ENCODE results near the gene OR5F1.

Gene OR5F1

DNA sequence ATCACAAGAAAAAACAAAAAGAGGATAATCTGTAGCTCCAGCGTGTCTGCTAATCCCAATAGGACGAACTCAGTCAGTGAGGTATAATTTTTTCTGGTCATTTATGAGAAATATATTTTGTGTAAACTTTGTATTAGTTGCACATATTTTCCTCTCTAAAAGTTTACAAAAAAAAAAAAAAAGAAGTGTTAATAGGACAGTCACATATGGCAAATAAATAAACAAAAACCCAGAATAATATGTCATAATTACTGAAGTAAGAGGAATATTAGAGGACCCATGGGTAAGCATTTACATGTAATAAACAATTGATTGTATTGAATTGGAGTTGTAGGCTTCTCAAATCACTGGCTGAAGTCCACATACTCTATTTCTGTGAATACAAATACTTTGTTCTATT is at the start of gene OR5F1:
Gene OR5F1 (minus strand): TSS at position 101 of the 400 bp plus-strand sequence. CDS start 0 bp downstream, at position 101.
- no peak for DNase-seq

DNA sequence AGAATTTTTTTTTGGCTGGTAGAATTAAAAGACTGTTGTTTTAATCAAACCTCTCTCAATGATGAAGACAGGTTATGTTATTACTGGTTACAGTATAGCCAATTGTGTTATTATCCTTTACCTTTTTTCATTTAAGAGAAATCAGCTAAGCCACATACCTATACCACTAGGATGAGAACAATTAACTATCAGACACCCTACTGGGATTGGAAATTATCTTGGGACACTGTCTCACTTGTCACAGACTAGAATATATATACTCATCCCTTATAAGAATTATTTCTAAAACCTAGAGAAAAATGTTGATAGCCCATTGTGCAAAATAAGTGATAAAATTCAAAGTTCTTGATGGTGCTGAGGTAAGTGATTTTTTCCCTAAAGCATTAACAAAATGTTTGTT is 32.9 kb upstream of the OR5F1 start, which contains the start of gene OR5AS1:
Gene OR5AS1 (plus strand): TSS at position 301 of the 400 bp plus-strand sequence. CDS start 2,765 bp downstream, outside the sequence.
- DNase-seq = no peak

DNA sequence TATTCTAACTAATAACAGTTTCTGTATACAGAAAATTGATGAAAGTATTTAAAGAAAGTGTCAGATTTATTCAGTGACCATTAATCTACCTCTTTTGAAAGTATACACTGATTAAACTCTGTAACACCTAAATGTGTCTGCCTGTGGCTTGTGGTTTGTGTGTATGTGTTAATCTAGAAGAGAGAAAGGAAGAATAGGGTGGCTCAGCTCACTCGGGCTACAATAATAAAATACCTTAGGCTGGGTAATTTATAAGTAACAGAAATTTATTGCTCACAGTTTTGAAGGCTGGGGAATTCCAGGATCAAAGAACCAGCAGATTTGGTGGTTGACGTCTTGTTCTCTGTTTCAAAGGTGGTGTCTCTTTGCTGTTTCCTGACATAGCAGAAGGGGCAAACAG is 19.4 kb upstream of the OR5F1 start:
- DNase-seq = no peak

DNA sequence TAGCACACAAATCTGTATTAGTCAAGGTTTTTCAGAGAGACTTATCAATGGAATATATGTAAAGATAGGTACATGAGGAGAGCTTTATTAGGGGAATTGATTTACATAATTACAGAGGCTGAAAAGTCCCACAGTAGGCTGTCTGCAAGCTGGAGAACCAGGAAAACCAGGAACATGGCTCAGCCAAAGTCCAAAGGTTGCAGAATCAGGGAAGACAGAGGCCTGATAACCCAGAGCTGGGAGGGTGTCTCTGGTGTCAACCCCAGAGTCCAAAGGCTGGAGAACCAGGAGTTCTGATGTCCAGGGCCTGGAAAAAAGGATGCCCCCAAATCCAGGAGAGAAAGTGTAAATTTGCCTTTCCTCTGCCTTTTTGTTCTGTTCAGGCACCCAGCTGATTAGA is 16.3 kb upstream of the OR5F1 start:
- DNase-seq = no peak

DNA sequence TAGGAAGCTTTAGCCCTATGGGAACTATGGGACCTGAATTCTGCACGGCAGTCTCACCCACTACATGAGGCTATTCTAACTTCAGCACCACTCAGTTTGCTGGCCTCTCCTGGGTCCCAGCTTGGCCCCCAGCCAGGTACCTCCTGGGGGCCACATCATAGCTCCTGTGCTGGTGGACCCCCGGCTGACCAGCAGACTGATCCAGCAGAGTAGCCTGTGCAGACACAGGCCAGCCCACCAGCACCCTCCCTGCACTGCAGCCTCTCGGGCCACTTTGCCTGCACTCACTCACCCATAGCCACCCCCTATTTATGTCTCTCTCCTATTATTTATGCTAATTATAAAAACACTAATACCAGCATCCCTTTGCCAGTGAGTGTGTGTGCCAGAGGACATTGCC is 23.5 kb downstream of the OR5F1 start:
- no peak for DNase-seq

DNA sequence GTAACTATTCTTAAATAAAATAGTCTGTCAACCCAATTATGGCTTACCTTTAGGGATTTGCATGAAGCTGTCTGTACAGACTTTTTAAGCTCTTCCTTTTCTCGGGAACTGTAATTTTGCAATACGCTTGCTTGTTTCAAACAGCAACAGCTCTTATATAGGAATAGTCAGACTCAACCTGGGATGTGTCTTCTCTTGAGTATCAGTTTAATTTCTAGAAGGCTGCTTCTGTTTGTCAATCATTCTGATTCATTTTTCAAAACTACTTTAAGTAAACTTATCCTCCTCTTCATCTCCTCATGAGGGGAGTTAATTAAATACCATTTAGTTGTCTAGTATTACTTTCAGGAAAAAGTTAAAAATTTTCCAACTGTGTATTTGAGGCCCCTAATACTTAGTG is 24.6 kb downstream of the OR5F1 start, which contains the start of gene OR10AG1:
Gene OR10AG1 (minus strand): TSS at position 101 of the 400 bp plus-strand sequence. CDS start 38 bp downstream, at position 63.
- DNase-seq = no peak

DNA sequence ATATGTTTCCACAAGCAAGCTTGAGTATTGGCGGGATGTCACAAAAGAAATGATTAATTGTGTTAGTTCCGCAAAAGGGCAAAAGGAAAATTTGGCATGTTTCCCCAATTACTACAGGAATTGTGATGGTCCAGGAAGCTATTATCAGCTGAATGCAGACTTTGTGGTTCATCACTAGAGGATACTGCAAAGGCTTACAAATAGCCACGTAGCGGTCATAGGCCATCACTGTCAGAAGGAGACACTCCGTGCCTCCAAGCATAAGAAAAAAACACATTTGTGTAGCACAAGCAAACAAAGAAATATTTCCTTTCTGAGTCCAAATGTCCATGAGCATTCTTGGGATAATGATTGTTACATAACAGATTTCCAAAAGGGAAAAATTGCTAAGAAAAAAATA is 26.5 kb downstream of the OR5F1 start:
- DNase-seq = no peak

DNA sequence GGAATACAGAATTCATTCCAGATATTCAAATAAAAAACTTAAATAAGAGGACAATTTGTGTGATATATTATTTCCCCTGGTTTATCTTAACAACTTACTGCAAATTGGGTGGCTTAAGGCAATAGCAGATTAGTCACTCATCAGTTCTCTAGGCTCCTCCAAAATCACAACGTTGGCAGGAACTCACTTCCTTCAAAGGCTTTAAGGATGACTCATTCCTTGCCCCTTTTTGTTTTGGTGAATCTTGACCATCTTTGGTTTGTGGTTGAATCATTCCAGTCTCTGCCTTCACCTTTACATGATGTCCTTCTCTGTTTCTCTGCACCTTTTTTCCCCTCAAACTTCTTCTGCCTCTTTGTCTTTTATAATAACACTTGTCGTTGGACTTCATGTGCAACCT is 28.0 kb downstream of the OR5F1 start:
- no peak for DNase-seq

DNA sequence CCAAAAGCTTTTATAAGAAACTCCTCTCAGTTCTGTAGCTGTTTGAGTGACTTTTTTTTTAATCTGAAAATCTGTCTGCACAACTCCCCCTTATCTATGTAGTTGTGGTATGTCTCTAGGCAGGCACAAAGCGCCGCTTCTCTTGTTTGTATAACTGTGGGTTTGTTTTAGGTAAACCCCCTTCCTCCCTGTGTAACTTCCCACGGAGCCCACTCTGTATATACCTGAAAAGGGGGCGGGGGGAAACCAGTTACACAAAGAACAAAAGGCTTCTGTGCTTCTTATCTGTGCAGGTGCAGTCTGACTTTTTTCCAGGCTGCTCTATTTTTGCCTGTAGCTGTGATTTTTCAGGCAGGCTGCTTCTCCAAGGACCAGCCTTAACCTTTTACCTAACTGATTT is 37.9 kb downstream of the OR5F1 start:
- DNase-seq = no peak

DNA sequence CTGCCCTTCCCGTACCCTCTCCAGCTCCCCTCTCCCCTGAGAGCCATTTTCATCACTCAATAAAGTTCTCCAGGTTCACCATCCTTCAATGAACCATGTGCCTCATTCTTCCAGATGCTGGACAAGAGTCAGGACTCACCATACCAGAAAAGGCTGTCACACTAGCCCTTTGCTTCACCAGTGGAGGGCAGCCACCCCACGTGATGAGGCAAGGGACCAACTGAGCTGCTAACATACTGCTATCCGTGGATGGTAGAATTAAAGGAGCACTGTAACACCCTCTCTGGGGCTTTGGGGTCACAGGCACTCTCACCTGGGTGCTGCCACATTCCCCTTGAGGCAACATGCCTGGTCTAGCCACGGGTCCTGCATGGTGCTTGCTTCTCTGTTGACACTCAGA is 45.1 kb downstream of the OR5F1 start:
- no peak for DNase-seq

Measured in NCI-H345 (cell line).